Measurements from ENCODE around the gene ARHGEF7.

Gene ARHGEF7

DNA sequence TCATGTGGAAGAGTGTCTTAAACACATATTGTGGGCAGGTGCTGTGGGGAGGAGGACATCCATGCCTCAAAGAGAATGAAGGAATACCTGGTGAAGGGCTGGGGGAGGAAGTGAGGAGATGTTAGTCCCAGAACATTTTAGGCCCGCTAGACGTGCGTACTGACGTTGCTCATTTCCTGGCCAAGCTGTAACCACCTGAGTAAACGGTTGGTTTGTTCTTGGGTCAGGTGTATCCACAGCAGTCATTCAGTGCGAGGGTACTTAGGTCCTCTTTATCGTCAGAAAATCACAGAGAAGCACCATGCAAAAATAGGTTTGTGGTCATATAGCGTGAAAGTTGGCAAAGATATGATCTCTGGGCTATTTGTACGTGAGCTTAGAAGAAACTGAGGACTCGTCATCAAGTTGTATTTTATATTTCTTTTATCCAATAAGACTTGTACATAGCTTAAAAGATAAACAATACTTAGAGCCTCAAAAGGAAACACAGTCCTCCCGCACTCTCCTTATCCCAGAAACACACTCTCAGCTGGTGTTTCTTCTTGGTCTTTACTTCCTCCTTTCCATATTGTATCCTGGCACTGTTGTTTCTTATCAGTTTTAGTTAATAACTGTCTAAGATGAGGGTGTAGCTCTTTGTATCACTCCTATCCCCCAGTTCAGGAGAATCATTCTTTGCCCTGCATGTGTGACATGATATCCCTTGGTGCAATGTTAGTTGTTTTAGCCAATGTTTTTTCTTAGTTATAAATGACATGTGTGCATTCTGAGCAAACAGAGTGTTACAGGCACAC lies 52.0 kb downstream of the ARHGEF7 start:
- DNase-seq (ENCODE audit: extremely low read depth in 1 of 2, low read depth in 1 of 2) = no peak

DNA sequence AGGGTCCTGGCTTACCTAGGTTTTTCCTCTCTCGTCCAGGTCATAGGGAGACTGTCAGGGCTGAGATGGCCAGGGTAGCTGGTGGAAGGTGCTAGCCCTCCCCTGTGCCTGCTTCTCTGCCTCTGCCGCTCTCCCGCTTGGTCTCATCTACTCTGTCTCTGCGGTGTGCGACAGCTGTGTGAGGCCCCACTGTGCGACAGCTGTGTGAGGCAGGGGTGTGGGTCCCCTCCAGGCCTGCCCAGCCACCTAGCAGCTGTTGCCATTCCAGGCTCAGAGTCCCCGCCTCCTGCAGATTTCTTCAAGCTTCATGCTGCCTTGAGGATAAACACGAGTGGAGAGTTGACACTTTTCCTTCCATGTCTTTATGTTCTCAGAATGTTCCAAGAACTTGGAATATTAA lies 53.0 kb downstream of the ARHGEF7 start:
- DNase-seq (ENCODE audit: extremely low read depth in 1 of 2, low read depth in 1 of 2) = no peak

DNA sequence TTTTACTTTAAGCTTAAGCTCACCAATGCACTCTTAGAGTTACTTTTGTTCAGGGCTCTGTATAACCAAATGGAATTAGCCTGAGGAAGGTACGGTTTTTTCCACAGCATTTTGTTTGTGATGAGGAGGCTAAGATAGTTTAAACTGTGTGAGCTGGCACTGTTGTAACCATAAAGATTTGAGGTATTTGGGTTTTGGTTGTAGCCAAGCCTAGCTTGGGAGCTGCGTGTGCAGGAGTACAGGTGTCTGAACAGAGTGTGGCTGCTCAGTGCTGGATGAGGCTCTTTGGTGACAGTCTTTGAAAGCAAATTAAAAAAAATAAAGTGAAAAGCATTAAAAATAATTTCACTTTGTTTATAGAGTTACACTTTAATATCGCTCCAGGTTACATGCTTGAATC lies 56.0 kb downstream of the ARHGEF7 start:
- no peak for DNase-seq (ENCODE audit: extremely low read depth in 1 of 2, low read depth in 1 of 2)

- no peak for DNase-seq (ENCODE audit: extremely low read depth in 1 of 2, low read depth in 1 of 2)
These were observed 56.5 kb downstream of the ARHGEF7 start for GRCh38 chr13:111171629-111172028.

DNA sequence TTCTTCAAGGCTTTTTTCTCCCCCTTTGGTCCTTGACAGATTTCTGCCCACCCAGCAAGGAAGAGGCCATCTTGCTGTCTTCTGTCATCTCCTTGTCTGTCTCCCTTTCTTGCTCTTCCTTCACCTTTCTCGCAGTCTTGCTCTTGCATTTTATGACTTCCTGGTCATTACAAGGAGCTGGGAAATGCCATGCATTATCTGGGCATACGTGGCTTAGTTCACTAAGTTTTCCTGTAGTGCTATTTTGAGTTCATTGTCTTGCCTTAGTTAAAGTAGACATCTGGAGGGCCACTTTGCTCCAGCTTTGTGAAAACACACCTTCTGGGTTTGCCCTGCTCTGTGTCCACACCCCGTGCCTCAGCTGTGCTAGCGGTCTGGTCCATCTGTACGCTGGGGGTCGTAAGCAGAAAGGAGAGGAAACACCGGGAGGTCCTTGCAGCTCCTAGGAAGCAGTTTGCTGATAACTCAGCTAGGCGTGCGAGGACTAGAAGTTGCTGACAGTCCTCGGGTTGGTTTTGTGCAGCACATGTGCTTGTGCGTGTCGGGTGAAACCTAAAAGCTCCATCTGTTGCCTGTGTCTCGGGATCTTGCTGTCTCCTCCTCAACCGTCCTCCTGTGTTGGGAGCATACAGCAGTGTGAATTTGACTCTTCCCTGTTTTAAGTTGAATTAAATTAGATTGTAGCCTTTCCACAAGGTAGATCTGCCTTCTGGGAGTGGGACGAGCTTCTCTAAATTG lies 59.4 kb downstream of the ARHGEF7 start:
- no peak for DNase-seq (ENCODE audit: extremely low read depth in 1 of 2, low read depth in 1 of 2)

DNA sequence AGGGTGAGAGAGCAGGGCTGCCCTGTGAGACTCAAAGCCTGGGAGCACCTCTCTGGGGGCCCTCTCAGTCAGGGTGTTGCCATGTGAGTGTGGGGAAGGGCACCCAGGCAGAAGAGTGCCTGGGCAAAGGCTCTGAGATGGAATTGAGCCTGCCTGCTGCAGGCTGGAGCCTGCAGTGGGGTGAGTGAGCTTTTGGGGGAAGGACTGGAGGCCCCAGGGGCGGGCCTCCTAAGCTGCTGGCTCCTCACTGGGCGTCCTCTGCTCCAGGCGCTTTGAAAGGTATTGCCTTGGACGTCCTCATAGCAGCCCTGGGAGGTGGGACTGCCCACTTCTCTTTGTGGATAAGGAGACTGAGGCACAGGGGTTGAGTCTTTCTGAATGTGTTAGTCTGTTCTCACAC lies 60.3 kb downstream of the ARHGEF7 start:
- no peak for DNase-seq (ENCODE audit: extremely low read depth in 1 of 2, low read depth in 1 of 2)

GRCh38 chr13:111175935-111176334 lies 60.8 kb downstream of the ARHGEF7 start:
- DNase-seq (ENCODE audit: extremely low read depth in 1 of 2, low read depth in 1 of 2) = no peak

GRCh38 chr13:111176421-111176820 lies 61.3 kb downstream of the ARHGEF7 start:
- DNase-seq (ENCODE audit: extremely low read depth in 1 of 2, low read depth in 1 of 2) = no peak

DNA sequence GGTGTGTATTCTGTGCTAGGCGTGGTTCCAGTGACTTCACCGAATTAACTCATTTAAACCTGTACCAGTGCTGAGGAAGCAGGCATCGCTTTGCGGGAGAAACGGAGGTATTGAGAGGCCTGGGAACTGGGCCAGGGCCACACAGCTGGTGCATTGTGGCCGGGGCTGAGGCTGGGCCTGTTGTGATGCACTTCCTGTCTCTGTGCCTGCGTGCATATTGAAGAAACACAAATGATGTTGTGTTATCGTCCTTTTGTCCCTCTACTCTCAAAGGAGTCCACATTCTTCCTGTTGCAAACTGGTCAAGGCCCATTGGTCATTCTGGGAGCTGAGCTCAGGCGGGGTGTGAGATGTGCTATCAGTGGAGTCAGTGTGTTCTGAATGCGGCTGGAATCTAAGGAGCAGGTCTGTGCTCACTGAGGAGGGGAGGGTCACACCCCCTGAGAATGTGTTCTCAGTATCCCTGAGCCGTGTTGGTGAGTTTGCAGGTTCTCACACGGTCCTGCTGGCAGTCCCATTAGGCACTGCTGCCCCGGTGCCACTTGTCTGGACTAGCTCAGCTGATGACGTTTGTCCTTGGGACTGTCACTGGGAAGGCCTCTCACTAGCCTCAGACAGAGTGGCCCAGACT lies 62.1 kb downstream of the ARHGEF7 start:
- no peak for DNase-seq (ENCODE audit: extremely low read depth in 1 of 2, low read depth in 1 of 2)

- DNase-seq (ENCODE audit: extremely low read depth in 1 of 2, low read depth in 1 of 2) = no peak
These were observed 62.8 kb downstream of the ARHGEF7 start for GRCh38 chr13:111177921-111178320.

DNA sequence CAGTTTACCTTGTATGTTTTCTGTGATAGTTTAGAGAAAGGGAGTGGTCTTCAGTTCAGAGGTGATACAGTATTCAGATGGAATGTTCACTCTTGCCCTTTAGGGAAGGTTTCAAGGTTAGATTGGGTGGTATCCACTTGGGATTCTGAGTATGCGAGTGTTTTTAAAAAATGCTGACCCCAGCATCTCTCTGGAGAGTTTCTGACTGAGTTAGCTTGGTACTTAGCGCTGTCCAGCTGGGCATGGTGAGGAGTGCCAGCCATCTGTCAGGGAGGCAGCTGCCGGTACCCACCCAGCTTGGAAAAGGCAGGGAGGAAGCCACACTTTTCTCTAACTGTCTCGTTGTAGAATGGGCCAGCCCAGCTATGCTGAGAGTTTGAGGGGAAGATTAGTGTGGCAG lies 63.3 kb downstream of the ARHGEF7 start:
- DNase-seq (ENCODE audit: extremely low read depth in 1 of 2, low read depth in 1 of 2) = no peak

DNA sequence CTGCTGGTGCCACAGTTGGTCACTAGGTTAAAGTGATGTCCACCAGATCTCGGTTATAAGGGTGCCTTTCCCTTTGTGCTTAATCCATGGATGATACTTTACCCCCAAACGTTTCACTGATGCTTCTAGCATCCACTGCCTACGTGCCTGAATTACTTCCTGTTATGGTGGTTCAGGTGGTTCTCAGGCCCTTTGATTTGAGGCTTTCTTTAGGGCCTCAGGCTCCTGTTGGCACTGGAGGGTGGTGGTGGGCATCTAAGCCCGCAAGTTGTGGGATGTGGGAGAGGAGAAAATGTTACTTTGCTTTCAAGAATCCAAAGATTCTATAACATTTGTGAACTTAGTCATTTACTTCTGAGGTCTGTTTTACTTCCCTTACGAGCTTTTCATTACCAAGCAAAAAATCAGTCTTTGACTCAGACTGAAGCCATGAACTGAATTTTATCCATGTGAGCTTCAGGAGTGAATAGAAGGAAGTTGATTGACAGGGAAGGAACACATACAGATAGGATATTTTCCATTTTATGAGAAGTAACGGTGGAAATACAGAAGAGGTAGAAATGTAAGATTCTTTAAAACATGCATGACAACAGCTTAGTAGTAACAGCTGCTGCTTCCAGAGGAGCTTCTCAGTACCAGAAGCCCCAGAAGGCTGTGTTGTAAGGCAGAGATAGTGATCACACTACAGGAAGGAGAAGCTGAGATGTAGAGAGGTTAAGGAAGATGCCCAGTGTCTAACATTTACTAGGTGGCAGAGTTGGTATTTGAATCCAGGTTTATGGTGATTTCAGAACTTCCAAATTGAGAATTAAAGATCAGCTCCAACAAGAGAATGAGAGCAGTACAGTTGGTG lies 65.0 kb downstream of the ARHGEF7 start:
- no peak for DNase-seq (ENCODE audit: extremely low read depth in 1 of 2, low read depth in 1 of 2)

GRCh38 chr13:111181977-111182376 lies 66.9 kb downstream of the ARHGEF7 start:
- DNase-seq (ENCODE audit: extremely low read depth in 1 of 2, low read depth in 1 of 2) = no peak

DNA sequence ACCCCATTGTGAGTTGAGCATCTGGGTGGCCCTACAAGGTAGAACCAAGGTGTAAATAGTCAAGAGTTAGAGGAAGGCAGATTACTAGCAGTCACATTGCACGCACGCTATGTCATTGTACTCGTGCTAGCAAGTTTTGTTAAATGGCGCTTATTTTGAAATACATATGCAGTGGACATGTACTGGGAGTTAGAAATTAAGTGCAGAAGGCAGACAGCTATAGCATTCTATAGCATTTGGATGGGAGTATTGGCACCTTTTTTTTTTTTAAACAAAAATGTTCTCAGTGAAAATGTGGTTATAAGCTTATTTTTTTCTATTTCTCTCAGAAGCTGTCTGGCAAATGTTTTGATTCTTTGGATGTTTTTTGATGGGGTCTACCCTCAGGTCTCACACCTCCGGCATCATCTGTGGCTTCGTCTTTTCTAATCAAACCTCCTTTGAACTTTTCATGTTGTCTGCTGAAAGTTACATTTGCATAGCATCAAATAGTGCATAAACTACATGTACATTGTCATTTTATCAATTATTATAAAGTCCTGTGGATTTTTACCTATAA lies 68.1 kb downstream of the ARHGEF7 start:
- DNase-seq (ENCODE audit: extremely low read depth in 1 of 2, low read depth in 1 of 2) = no peak

GRCh38 chr13:111183959-111184358 lies 68.8 kb downstream of the ARHGEF7 start:
- DNase-seq (ENCODE audit: extremely low read depth in 1 of 2, low read depth in 1 of 2) = no peak

DNA sequence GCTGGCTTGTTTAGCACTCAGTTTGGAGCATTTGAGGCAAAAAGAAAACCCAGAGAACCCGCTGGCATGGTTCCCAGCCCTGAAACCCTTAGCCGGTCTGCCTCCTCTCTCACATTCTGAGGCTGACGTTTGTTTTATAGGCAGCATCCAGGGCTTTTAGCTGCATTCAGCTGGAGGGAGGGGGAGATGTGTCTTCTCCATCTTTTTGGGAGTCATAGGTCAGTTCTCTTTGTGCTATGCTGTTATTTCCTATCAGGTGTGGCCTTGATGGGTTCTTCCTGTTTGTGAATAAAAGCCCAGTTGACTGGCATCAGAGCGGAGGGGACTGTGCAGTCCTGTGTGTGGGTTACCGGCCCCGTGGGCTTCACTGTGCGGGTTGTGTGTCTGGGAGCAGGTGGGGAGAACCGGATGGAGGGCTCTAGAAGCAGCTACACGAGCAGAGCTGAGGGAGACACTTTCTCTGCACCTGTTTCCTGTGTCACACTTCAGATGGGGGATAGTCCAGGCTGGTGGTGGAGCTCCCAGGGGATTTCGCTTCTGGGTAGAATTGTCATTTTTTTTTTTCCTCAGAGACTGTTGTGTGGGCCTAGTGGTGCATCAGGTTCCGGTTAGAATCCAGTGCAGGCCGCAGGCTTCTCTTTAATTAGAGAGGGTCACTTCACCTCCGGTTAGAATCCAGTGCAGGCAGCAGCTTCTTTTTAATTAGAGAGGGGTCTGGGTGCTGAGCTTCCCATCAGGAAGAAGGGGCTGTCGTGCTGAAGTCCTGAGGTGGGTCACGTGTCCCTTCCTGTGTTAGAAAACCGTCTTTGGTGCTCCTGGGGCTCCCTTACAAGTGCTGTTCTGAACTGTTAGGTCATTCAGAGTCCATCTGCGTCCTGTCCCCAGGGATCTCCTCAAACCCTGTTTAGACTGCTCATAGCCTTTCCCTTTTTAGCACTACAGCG lies 69.6 kb downstream of the ARHGEF7 start:
- no peak for DNase-seq (ENCODE audit: extremely low read depth in 1 of 2, low read depth in 1 of 2)

GRCh38 chr13:111186305-111186935 lies 71.3 kb downstream of the ARHGEF7 start:
- DNase-seq (ENCODE audit: extremely low read depth in 1 of 2, low read depth in 1 of 2) = no peak

DNA sequence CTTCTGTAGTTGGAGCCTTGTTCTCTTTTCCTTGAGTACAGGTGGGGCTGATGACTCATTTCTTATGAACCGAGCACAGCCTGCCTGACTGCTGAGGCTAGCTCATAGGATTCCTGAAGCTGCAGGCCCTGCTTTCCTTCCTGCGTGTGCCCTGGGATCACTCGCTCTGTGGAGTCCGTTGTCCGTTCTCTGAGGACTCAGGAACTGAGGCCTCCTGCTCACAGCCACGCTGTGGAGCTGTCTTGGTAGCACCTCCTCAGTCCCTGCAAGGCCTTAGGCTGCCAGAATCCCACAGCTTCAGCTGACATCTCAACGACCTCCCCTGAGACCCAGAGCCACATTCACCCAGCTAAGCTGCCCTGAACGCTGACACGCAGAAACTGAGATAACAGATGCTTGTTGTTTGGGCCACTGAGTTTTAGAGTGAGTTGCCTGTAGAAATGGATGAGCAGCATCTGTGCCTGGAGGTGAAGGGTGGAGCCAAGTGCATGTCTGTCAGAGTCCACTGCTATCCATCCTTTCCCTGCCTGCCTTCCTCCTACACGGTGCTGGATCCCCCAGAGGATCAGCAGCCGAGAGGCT lies 72.9 kb downstream of the ARHGEF7 start:
- no peak for DNase-seq (ENCODE audit: extremely low read depth in 1 of 2, low read depth in 1 of 2)

DNA sequence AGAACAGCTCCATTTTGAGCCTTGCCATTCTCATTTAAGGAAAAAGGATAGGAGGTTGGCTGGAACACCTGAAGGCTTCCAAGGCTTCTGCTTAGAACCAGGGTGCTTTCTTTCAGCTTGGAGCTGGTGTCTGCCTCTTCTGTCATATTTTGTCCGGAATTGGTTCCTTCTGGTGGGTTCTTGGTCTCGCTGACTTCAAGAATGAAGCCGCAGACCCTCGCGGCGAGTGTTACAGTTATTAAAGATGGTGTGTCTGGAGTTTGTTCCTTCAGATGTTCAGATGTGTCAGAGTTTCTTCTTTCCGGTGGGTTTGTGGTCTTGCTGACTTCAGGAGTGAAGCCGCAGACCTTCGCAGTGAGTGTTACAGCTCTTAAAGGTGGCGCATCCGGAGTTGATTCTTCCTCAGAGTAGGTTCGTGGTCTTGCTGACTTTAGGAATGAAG lies 74.0 kb downstream of the ARHGEF7 start:
- DNase-seq (ENCODE audit: extremely low read depth in 1 of 2, low read depth in 1 of 2) = peak; percentile 37 to 62

Data from stimulated activated CD8-positive, alpha-beta memory T cell treated with anti-CD3 and anti-CD28 coated beads, Interleukin-7, amount 100 ng/mL, for 48 hours (primary cell).